Tibial nerve (tissue), 4 donors: ENCODE measurements around the gene PAQR7. TPM values are rescaled to one million over a fixed set of nuclear protein-coding genes. Genes with fewer than 3 reads are reported as not detected.

Experiments used
- DNase-seq, 2 donors: peaks; one replicate each; pipeline ENCODE4 v3.0.0-alpha.2; 2019; ENCODE audit warnings: low spot score in 2 of 2
- H3K27ac ChIP-seq, 4 donors: fragments of 200-600 bp; sonication (generic) in 3 of 4; one replicate each; pipeline ENCODE4 v1.5.1; 2017 to 2019; ENCODE audit warnings: mild to moderate bottlenecking in 1 of 4
- H3K27me3 ChIP-seq, 2 donors: fragments of 200-600 bp; sonication (generic) in 1 of 2; one replicate each; pipeline versions ENCODE4 v1.5.1 to v1.6.0; 2017 to 2019
- H3K36me3 ChIP-seq, 3 donors: fragments of 200-600 bp; sonication (generic); one replicate each; pipeline ENCODE4 v1.5.1; 2018 to 2019
- H3K4me1 ChIP-seq, 4 donors: fragments of 200-600 bp; sonication (generic) in 3 of 4; one replicate each; pipeline ENCODE4 v1.5.1; 2017 to 2019
- H3K4me3 ChIP-seq, 4 donors: fragments of 200-600 bp; sonication (generic) in 3 of 4; one replicate each; pipeline ENCODE4 v1.5.1; 2017 to 2019; ENCODE audit warnings: mild to moderate bottlenecking in 1 of 4, moderate library complexity in 1 of 4
- H3K9me3 ChIP-seq, 4 donors: fragments of 200-600 bp; sonication (generic) in 3 of 4; one replicate each; pipeline ENCODE4 v1.5.1; 2017 to 2019
- CTCF ChIP-seq, 5 experiments: fragments of 200-600 bp in 3 of 5; fragments of 450-650 bp in 2 of 5; sonication (generic) in 3 of 5; IDR thresholded peaks; one replicate each; pipeline ENCODE4 v1.5.1; 2016 to 2019; ENCODE audit warnings: antibody characterized with exemption in 5 of 5, mild to moderate bottlenecking in 3 of 5, moderate library complexity in 2 of 5
- EP300 ChIP-seq, 2 donors: sonication (generic); formaldehyde crosslinking; IDR thresholded peaks; one replicate each; pipeline ENCODE4 v1.6.1; 2017; ENCODE audit warnings: antibody characterized with exemption in 2 of 2, mild to moderate bottlenecking in 1 of 2
- POLR2A ChIP-seq, 2 donors: fragments of 450-650 bp; IDR thresholded peaks; one replicate each; pipeline ENCODE4 v1.6.1; 2017; ENCODE audit warnings: antibody characterized with exemption in 2 of 2, mild to moderate bottlenecking in 2 of 2, moderate library complexity in 2 of 2
- WGBS, 2 donors: methylation state at CpG; one replicate each; pipeline ENCODE4 v1.1.5; 2018; 5-methylcytosine and 5-hydroxymethylcytosine counted together
- total RNA-seq, 4 donors: library from RNA; depleted of rRNA; stranded (reverse); fragments of >200 nt; gene quantifications; one replicate each; pipeline ENCODE4 v1.1.0, GENCODE V29; 2016

The PAQR7 gene
- total RNA-seq, 4 donors from 2014 or later = 5.4 to 8.7 (median 7.5) TPM

GRCh38 chr1:25878690-25879089 lies 3.2 kb upstream of the PAQR7 start:
- no peak for DNase-seq
- Histone ChIP-seq H3K27me3 (no peaks in the 10 kb centered on the region), H3K36me3 (no peaks in the 10 kb centered on the region), H3K4me1 (peaks cover 0 to 23% (median 7%) of the 10 kb centered on the region in 4 donors), H3K4me3 (no peak overlapping the region), H3K9me3 (no peaks in the 10 kb centered on the region), H3K27ac (no peak overlapping the region)
- TF ChIP-seq CTCF (IDR thresholded peaks at IDR 0.05) (no peak), POLR2A (IDR thresholded peaks at IDR 0.05) (no peak), EP300 (IDR thresholded peaks at IDR 0.05) (no peak)
- WGBS, 2 donors = 84 to 91% methylated on average over 5 of the region's 5 CpGs

- H3K27ac ChIP-seq = no peak overlapping the region
- no peak overlapping the region for H3K4me3 ChIP-seq
- TF ChIP-seq CTCF (IDR thresholded peaks at IDR 0.05) (no peak), EP300 (IDR thresholded peaks at IDR 0.05) (no peak), POLR2A (IDR thresholded peaks at IDR 0.05) (no peak)
- H3K4me1 ChIP-seq = peaks cover 0 to 36% (median 18%) of the 10 kb centered on the region in 4 donors
- H3K36me3 ChIP-seq = no peaks in the 10 kb centered on the region
- 79 to 88% methylated on average over 2 of the region's 2 CpGs for WGBS, 2 donors
- DNase-seq = no peak
- H3K9me3 ChIP-seq = no peaks in the 10 kb centered on the region
- H3K27me3 ChIP-seq = no peaks in the 10 kb centered on the region
Measured at GRCh38 chr1:25877155-25877554, 1.6 kb upstream of the PAQR7 start.

- no peak for DNase-seq
- TF ChIP-seq CTCF (IDR thresholded peaks at IDR 0.05) (no peak), POLR2A (IDR thresholded peaks at IDR 0.05) (no peak), EP300 (IDR thresholded peaks at IDR 0.05) (no peak)
- Histone ChIP-seq H3K27me3 (no peaks in the 10 kb centered on the region), H3K9me3 (no peaks in the 10 kb centered on the region), H3K4me3 (no peak overlapping the region), H3K27ac (peak overlapping the region in 2 of 4 donors; percentile 66 to 95), H3K4me1 (peaks cover 0 to 41% (median 21%) of the 10 kb centered on the region in 4 donors), H3K36me3 (no peaks in the 10 kb centered on the region)
- WGBS, 2 donors = 79 to 89% methylated on average over 2 of the region's 2 CpGs
Measured at GRCh38 chr1:25876693-25877077, 1.2 kb upstream of the PAQR7 start.

GRCh38 chr1:25875856-25876692 lies 566 bp upstream of the PAQR7 start:
- no peaks in the 10 kb centered on the region for H3K36me3 ChIP-seq
- 17 to 33% methylated on average over 16 to 30 of the region's 32 CpGs for WGBS, 2 donors
- H3K4me1 ChIP-seq = peaks cover 0 to 47% (median 26%) of the 10 kb centered on the region in 4 donors
- H3K4me3 ChIP-seq = peak overlapping the region; percentile 62 to 93 (median 86)
- no peak for TF ChIP-seq CTCF (IDR thresholded peaks at IDR 0.05)
- TF ChIP-seq EP300 (IDR thresholded peaks at IDR 0.05) = no peak
- no peak for TF ChIP-seq POLR2A (IDR thresholded peaks at IDR 0.05)
- no peaks in the 10 kb centered on the region for H3K9me3 ChIP-seq
- peak overlapping the region; percentile 66 to 95 (median 88) for H3K27ac ChIP-seq
- no peaks in the 10 kb centered on the region for H3K27me3 ChIP-seq
- no peak for DNase-seq

- peaks cover 0 to 10% (median 0%) of the 10 kb centered on the region in 3 donors for H3K36me3 ChIP-seq
- H3K27me3 ChIP-seq = no peaks in the 10 kb centered on the region
- H3K4me3 ChIP-seq = peak overlapping the region; percentile 62 to 93 (median 86)
- peak overlapping the region; percentile 66 to 95 (median 88) for H3K27ac ChIP-seq
- no peak for DNase-seq
- no peak for TF ChIP-seq EP300 (IDR thresholded peaks at IDR 0.05)
- TF ChIP-seq POLR2A (IDR thresholded peaks at IDR 0.05) = no peak
- no peak for TF ChIP-seq CTCF (IDR thresholded peaks at IDR 0.05)
- 11 to 16% methylated on average over 5 to 6 of the region's 8 CpGs for WGBS, 2 donors
- H3K9me3 ChIP-seq = no peaks in the 10 kb centered on the region
- peaks cover 0 to 53% (median 26%) of the 10 kb centered on the region in 4 donors for H3K4me1 ChIP-seq
Measured at GRCh38 chr1:25874635-25875153, 814 bp downstream of the PAQR7 start.
